ENCODE results near the gene CD226.

DNA sequence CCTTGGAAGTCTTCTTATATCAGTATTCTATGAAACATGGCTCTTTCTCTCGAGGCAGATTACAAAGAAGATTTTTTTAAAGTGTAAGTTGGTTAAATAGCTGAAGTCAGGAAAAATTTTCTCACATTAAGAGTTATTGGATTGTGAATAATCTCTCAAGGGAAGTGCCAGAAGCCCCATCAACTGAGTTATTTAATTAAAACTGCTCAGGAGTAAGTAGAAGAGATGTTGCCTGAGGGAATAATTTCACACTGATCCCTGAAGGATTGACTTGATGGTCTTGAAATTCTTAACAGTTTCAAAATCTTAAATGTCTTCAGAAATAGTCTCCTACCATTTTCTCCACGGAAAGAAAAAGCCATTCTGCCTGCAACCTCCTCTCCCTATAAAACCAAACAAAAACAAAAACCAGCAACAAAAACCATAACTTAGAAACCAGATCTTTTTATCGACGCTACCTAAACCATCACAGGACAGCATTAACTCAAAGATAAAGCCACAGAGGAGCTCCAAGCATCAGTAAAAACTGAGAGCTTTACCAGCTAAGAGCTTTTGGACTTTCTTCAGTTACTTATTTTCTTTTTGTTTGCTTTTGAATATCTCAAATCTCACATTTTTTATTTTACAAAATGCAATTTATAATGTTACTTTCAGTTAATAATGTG, 12.9 kb downstream of the CD226 start:
- TF ChIP-seq POLR2AphosphoS5 (IDR thresholded peaks at IDR 0.05; ENCODE audit: low read depth, low read length) (no peak), TAF1 (IDR thresholded peaks at IDR 0.05; ENCODE audit: borderline replicate concordance, low read depth, low read length) (no peak), JUND (IDR thresholded peaks at IDR 0.05) (no peak), EP300 (IDR thresholded peaks at IDR 0.05; ENCODE audit: borderline replicate concordance in 1 of 2, low read depth in 1 of 2, low read length in 1 of 2) (no peak), GATA2 (CRISPR knock-in tag; IDR thresholded peaks at IDR 0.05) (no peak)
- TF ChIP-seq, protein P1, sequence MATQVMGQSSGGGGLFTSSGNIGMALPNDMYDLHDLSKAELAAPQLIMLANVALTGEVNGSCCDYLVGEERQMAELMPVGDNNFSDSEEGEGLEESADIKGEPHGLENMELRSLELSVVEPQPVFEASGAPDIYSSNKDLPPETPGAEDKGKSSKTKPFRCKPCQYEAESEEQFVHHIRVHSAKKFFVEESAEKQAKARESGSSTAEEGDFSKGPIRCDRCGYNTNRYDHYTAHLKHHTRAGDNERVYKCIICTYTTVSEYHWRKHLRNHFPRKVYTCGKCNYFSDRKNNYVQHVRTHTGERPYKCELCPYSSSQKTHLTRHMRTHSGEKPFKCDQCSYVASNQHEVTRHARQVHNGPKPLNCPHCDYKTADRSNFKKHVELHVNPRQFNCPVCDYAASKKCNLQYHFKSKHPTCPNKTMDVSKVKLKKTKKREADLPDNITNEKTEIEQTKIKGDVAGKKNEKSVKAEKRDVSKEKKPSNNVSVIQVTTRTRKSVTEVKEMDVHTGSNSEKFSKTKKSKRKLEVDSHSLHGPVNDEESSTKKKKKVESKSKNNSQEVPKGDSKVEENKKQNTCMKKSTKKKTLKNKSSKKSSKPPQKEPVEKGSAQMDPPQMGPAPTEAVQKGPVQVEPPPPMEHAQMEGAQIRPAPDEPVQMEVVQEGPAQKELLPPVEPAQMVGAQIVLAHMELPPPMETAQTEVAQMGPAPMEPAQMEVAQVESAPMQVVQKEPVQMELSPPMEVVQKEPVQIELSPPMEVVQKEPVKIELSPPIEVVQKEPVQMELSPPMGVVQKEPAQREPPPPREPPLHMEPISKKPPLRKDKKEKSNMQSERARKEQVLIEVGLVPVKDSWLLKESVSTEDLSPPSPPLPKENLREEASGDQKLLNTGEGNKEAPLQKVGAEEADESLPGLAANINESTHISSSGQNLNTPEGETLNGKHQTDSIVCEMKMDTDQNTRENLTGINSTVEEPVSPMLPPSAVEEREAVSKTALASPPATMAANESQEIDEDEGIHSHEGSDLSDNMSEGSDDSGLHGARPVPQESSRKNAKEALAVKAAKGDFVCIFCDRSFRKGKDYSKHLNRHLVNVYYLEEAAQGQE (IDR thresholded peaks at IDR 0.05; ENCODE audit: low read depth, low read length), result no peak
- TF ChIP-seq, protein P2, sequence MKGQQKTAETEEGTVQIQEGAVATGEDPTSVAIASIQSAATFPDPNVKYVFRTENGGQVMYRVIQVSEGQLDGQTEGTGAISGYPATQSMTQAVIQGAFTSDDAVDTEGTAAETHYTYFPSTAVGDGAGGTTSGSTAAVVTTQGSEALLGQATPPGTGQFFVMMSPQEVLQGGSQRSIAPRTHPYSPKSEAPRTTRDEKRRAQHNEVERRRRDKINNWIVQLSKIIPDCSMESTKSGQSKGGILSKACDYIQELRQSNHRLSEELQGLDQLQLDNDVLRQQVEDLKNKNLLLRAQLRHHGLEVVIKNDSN (IDR thresholded peaks at IDR 0.05; ENCODE audit: borderline replicate concordance, low read depth), result no peak
- TF ChIP-seq, protein P3, sequence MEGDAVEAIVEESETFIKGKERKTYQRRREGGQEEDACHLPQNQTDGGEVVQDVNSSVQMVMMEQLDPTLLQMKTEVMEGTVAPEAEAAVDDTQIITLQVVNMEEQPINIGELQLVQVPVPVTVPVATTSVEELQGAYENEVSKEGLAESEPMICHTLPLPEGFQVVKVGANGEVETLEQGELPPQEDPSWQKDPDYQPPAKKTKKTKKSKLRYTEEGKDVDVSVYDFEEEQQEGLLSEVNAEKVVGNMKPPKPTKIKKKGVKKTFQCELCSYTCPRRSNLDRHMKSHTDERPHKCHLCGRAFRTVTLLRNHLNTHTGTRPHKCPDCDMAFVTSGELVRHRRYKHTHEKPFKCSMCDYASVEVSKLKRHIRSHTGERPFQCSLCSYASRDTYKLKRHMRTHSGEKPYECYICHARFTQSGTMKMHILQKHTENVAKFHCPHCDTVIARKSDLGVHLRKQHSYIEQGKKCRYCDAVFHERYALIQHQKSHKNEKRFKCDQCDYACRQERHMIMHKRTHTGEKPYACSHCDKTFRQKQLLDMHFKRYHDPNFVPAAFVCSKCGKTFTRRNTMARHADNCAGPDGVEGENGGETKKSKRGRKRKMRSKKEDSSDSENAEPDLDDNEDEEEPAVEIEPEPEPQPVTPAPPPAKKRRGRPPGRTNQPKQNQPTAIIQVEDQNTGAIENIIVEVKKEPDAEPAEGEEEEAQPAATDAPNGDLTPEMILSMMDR (IDR thresholded peaks at IDR 0.05), result no peak
- TF ChIP-seq, protein P4, sequence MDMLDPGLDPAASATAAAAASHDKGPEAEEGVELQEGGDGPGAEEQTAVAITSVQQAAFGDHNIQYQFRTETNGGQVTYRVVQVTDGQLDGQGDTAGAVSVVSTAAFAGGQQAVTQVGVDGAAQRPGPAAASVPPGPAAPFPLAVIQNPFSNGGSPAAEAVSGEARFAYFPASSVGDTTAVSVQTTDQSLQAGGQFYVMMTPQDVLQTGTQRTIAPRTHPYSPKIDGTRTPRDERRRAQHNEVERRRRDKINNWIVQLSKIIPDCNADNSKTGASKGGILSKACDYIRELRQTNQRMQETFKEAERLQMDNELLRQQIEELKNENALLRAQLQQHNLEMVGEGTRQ (IDR thresholded peaks at IDR 0.05; ENCODE audit: borderline replicate concordance, low read depth, low read length), result no peak
- TF ChIP-seq, protein P5, sequence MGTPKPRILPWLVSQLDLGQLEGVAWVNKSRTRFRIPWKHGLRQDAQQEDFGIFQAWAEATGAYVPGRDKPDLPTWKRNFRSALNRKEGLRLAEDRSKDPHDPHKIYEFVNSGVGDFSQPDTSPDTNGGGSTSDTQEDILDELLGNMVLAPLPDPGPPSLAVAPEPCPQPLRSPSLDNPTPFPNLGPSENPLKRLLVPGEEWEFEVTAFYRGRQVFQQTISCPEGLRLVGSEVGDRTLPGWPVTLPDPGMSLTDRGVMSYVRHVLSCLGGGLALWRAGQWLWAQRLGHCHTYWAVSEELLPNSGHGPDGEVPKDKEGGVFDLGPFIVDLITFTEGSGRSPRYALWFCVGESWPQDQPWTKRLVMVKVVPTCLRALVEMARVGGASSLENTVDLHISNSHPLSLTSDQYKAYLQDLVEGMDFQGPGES (IDR thresholded peaks at IDR 0.05; ENCODE audit: low read depth, low read length), result no peak
